ENCODE measurements around the gene FNTB.
A peak's percentile ranks its signal among the peaks of the same experiment; 100 is the strongest.

Gene FNTB

DNA sequence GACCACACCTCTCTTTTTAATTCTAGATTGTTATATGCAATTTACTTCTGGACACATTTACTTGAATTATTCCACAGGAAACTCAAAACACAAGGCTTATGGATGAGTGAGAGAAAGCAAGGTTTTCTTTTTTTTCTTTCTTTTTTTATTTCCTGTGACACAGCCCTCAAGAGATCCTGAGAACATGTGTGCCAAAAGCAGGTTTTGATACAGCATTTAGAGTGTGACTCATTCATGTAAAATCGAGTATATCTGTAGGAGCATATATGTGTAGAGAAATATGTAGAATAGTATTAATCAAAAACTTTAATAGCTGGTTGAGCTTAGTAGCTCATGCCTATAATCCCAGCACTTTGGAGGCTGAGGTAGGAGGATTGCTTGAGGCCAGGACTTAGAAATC, 120.0 kb downstream of the FNTB start:
- FAIRE-seq: peak; percentile 31
- DNase-seq (ENCODE audit: insufficient read length, low spot score): no peak

DNA sequence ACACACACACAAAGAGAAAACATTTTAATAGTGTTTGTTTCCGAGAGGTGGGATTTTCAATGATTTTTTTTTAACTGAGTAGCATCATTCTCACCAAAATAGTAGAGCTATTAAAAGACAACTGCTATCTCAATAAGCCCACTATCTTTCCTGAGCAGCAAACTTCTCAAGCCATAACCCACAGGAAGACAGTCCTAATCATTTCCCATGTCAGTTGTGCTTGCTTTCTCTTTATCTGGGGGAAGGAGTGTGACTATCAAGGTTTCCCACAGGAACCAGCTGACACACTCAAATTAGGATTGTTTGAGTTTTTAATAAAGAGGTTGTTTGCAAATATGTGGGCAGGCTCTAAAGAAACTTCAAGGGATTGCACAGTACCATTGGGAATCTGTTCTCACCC, 120.5 kb downstream of the FNTB start:
- FAIRE-seq (no peak), DNase-seq (ENCODE audit: insufficient read length, low spot score) (no peak)

DNA sequence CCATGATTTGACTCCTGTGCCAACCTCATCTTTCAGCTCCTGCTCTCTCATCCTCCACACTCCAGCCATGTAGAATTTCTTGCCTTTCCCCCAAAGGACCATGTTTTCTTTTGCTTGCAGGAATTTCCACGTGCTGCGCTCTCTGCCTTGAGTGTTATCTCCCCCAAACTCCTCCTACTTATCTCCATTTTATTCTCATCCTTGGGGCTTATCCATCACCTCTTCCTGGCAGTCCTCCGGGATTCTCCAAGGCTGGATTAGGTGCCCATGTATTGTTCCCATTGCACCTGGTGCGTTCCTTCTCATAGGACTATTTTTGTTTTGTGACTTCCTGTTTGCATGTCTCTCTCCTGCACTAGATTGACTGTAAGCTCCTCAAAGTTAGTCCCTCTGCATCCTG, 122.7 kb downstream of the FNTB start:
- FAIRE-seq: no peak

DNA sequence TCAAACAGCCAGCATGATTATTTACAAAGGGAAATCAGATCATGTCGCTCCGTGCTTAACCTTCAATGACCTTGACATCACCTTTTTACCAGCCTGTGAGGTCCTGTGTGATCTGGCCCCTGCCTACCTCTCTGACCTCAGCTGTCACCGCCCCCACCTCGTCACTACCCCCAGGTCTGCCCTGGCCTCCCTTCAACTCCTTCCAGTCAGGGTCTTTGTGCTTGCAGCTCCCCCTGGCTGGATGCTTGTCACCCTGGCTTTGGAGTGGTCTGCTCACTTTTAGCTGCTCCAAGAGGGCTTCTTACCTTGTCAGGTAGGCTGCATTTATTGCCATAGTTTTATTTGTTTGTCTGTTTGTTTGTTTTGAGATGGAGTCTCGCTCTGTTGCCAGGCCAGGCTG, 123.8 kb downstream of the FNTB start:
- DNase-seq (ENCODE audit: insufficient read length, low spot score) (no peak), FAIRE-seq (peak; percentile 95)

More for the DNA sequence above, 122.7 kb downstream of the FNTB start:
- no peak for DNase-seq (ENCODE audit: insufficient read length, low spot score)

Data from HTR-8/SVneo (cell line).